Body of pancreas (tissue), 4 donors: ENCODE results near the gene FAM76B.

Experiments used
- CTCF ChIP-seq, 7 experiments: fragments of 450-650 bp in 4 of 7; fragments of 200-600 bp in 3 of 7; sonication (generic) in 3 of 7; IDR thresholded peaks; one replicate each; pipeline ENCODE4 v1.5.1; 2016 to 2019; ENCODE audit warnings: antibody characterized with exemption in 7 of 7
- POLR2A ChIP-seq, 3 donors: fragments of 450-650 bp; IDR thresholded peaks; one replicate each; pipeline ENCODE4 v1.6.1; 2016; ENCODE audit warnings: antibody characterized with exemption in 3 of 3, mild to moderate bottlenecking in 2 of 3

- TF ChIP-seq POLR2A (IDR thresholded peaks at IDR 0.05) (no peak), CTCF (IDR thresholded peaks at IDR 0.05) (no peak)
These were observed 27.0 kb downstream of the FAM76B start for GRCh38 chr11:95762534-95762933.
